Astrocyte (in vitro differentiated cells and primary cell): ENCODE measurements around the gene TAS2R46.

Source experiments
- CTCF ChIP-seq: IDR thresholded peaks from 2 replicates; pipeline ENCODE4 v1.5.1; 2011; ENCODE audit warnings: low read depth, mild to moderate bottlenecking, inconsistent platforms, low read length, moderate library complexity; ENCODE audit not compliant: insufficient read depth
- EZH2 ChIP-seq: IDR thresholded peaks from 2 replicates; pipeline ENCODE4 v1.6.1; 2012; ENCODE audit warnings: mild to moderate bottlenecking, low read length, inconsistent platforms; ENCODE audit not compliant: insufficient read depth

GRCh38 chr12:11108862-11109261 is 46.8 kb upstream of the TAS2R46 start:
- TF ChIP-seq CTCF (no peak), EZH2 (no peak)
